ENCODE measurements around the gene IRS2. TPM values are rescaled to one million over a fixed set of nuclear protein-coding genes. Genes with fewer than 3 reads are reported as not detected.

The IRS2 gene
- total RNA-seq, 1 donor from 2014 or later: 2.6 TPM

DNA sequence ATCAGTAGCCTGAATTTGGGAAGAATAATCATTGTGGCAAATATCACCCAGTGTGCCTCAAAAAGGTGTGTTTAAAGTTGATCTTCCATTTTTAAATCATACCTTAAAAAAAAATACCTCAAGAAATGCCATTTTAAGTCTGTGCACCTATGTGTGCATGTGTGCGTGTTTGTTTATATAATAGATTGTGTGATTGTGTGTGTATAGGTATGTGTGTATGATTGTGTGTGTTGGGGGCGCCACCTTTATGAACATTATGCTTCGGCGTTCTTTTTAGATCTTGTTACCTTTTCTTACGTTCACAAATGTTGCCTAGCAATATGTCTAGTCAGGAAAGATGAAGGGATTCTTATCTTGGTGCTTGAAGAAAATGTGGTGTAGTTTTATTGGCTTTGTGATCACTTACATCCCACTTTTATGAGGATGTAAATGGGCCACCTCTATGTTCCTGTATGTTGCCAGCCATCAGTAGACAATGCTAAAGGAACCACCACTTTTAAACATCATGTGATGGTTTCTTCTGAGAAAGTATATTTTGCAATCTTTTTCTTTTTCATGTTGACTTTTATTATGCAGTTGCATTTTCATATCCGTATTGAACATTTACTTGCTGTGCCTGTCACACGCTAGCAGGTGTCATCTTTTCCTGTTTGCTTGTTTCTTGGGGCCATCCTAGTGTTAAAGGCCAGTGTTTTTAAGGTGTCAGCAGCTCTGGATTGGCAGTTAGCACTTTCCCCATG, 2.2 kb upstream of the IRS2 start:
- Histone ChIP-seq H3K4me3 (ENCODE audit: low read length in 3 of 3) (no peak overlapping the region), H3K27me3 (ENCODE audit: control insufficient read depth in 3 of 3, insufficient read depth in 3 of 3, low read length in 3 of 3) (no peaks in the 10 kb centered on the region), H3K9ac (ENCODE audit: low read depth in 1 of 3, low read length in 3 of 3) (no peak overlapping the region), H3K27ac (ENCODE audit: low read depth, low read length) (no peak overlapping the region), H3K36me3 (ENCODE audit: control insufficient read depth in 3 of 3, insufficient read depth in 3 of 3, low read length in 3 of 3) (peaks cover 0 to 7% (median 0%) of the 10 kb centered on the region in 3 donors), H3K9me3 (ENCODE audit: control insufficient read depth in 3 of 3, low read length in 3 of 3) (no peaks in the 10 kb centered on the region), H3K4me1 (ENCODE audit: control insufficient read depth in 3 of 3, insufficient read depth in 3 of 3, low read length in 3 of 3) (peaks cover 0 to 30% (median 16%) of the 10 kb centered on the region in 3 donors)

DNA sequence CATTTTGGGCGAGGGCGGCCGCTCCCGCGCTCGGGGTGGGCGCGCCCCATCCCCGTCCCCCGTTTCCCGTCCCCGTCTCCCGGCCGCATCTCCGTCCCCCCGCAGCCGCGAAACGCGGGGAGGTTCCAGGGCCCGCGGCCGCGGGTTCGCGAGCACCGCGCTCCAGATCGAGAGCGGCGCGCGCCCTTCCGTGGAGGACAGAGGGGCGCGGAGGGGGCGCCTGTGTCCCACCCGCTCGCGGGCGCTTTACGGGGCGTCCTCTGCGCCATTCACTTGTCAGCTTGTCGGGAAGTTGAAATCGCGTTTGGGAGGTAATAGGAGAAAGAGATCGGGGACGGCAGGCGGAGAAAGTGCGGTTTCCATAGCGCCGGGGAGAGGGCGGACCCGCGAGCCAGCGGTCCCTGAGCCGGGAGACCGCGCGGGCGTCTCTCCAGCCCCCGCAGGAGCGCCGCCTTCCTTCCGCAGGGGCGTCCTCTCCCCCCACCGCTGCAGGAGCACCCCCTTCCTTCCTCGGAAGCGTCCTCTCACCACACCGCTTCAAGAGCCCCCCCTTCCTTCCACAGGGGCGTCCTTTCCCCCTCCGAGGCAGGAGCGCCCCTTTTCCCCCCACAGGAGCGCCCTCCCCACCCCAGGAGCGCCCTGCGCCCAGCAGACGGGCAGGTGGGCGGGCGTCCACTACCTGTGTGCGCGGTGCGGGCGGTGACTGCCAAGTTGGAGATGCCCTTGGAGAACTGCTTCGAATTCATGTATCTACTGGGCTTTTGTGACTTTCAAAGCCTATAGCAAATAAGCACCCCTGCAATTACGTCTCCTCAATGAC, 962 bp upstream of the IRS2 start:
- H3K36me3 ChIP-seq (ENCODE audit: control insufficient read depth in 3 of 3, insufficient read depth in 3 of 3, low read length in 3 of 3): peaks cover 0 to 16% (median 3%) of the 10 kb centered on the region in 3 donors
- no peaks in the 10 kb centered on the region for H3K9me3 ChIP-seq (ENCODE audit: control insufficient read depth in 3 of 3, low read length in 3 of 3)
- peaks cover 0 to 33% (median 18%) of the 10 kb centered on the region in 3 donors for H3K4me1 ChIP-seq (ENCODE audit: control insufficient read depth in 3 of 3, insufficient read depth in 3 of 3, low read length in 3 of 3)
- H3K27ac ChIP-seq (ENCODE audit: low read depth, low read length): no peak overlapping the region
- peak overlapping the region; percentile 65 to 75 (median 69) for H3K4me3 ChIP-seq (ENCODE audit: low read length in 3 of 3)
- H3K9ac ChIP-seq (ENCODE audit: low read depth in 1 of 3, low read length in 3 of 3): peak overlapping the region; percentile 33 to 83 (median 72)
- no peaks in the 10 kb centered on the region for H3K27me3 ChIP-seq (ENCODE audit: control insufficient read depth in 3 of 3, insufficient read depth in 3 of 3, low read length in 3 of 3)

DNA sequence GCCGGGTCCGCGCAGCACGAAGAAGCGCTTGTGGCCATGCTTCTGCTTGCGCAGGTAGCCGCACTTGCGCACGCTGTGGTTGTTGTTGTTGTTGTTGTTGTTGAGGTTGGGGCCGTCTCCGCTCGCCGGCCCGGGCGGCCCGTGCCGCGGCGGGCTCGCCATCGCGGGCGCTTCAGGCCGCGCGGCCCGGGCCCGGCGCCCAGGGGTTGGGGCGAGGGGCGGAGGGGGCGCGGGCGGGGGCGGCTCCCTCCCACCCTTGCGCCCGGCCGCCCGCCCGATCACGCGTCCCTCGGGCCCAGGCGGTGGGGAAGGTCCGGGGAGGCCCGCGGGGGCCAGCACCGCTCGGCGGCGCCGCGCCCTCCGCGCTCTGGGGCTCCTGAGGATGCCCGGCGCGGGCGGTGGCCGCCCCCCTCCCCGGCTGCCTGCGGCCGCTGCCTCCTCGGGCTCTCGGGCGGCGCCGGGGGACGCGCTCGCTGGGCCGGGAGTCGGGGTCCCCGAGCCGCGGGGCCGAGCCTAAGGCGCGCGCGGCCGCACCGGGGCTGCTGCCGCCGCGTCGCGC, 412 bp downstream of the IRS2 start:
- no peaks in the 10 kb centered on the region for H3K9me3 ChIP-seq (ENCODE audit: control insufficient read depth in 3 of 3, low read length in 3 of 3)
- peak overlapping the region; percentile 20 to 88 (median 70) for H3K9ac ChIP-seq (ENCODE audit: low read depth in 1 of 3, low read length in 3 of 3)
- peaks cover 9 to 40% (median 24%) of the 10 kb centered on the region in 3 donors for H3K4me1 ChIP-seq (ENCODE audit: control insufficient read depth in 3 of 3, insufficient read depth in 3 of 3, low read length in 3 of 3)
- peaks cover 3 to 27% (median 9%) of the 10 kb centered on the region in 3 donors for H3K36me3 ChIP-seq (ENCODE audit: control insufficient read depth in 3 of 3, insufficient read depth in 3 of 3, low read length in 3 of 3)
- H3K27ac ChIP-seq (ENCODE audit: low read depth, low read length): peak overlapping the region; percentile 82
- no peaks in the 10 kb centered on the region for H3K27me3 ChIP-seq (ENCODE audit: control insufficient read depth in 3 of 3, insufficient read depth in 3 of 3, low read length in 3 of 3)
- H3K4me3 ChIP-seq (ENCODE audit: low read length in 3 of 3): peak overlapping the region in 2 of 3 donors; percentile 81 to 85

DNA sequence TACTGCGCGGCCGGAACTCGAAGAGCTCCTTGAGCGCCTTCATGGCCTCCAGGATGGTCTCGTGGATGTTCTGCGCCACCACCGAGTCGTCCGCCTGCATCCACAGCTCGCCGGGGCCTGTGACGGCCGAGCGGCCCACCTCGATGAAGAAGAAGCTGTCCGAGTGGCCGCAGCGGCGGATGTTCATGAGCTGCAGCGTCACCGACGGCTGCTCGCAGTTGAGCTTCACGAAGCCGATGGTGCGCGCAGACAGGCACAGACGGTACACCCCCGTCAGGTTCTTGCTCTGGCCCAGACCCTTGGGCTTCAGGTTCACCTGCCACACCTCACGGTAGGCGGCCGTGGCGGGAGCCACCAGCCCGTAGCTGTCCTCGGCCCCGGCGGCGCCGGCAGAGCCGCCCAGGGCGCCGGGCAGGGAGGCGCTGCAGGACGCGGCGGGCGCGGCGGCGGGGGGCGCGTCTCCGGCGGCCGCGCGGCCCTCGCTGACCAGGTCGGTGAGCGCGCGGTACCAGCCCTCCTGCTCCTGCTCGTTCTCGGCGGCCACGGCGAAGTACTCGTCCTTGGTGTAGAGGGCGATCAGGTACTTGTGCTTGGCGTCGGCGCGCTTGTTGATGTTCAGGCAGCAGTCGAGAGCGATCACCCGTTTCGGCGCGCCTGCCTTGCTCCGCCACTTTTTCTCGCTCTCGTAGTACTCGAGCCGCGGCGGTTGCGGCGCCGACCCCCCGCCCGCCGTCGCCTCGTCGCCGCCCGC, 1.1 kb downstream of the IRS2 start:
- Histone ChIP-seq H3K27me3 (ENCODE audit: control insufficient read depth in 3 of 3, insufficient read depth in 3 of 3, low read length in 3 of 3) (no peaks in the 10 kb centered on the region), H3K27ac (ENCODE audit: low read depth, low read length) (peak overlapping the region; percentile 82), H3K36me3 (ENCODE audit: control insufficient read depth in 3 of 3, insufficient read depth in 3 of 3, low read length in 3 of 3) (peaks cover 3 to 28% (median 9%) of the 10 kb centered on the region in 3 donors), H3K9me3 (ENCODE audit: control insufficient read depth in 3 of 3, low read length in 3 of 3) (no peaks in the 10 kb centered on the region), H3K9ac (ENCODE audit: low read depth in 1 of 3, low read length in 3 of 3) (peak overlapping the region; percentile 20 to 88 (median 70)), H3K4me3 (ENCODE audit: low read length in 3 of 3) (peak overlapping the region; percentile 56 to 85 (median 81)), H3K4me1 (ENCODE audit: control insufficient read depth in 3 of 3, insufficient read depth in 3 of 3, low read length in 3 of 3) (peaks cover 15 to 44% (median 26%) of the 10 kb centered on the region in 3 donors)

DNA sequence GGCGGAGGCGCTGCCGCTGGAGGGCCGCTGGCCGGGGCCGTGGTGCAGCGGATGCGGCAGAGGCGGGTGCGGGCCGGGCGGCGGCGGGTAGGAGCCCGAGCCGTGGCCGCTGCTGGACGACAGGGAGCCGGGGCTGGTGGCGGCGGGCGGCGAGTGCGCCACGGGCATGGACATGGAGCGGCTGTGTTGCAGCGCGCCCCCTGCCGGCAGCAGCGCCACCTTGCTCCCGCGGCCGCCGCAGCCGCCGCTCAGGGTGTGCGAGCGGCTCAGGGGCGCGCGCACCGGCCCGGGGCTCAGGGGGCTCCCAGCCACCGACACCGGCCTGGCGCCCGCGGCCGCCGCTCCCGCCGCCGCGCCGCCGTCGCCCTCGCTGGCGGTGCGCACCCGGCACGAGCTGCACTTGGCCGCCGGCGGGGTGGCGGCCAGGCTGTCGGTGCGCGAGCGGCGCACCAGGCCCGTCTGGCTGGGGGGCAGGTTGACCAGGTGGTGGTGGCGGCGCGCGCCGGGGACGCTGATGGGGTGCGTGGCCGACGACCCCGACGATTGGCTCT, 1.7 kb downstream of the IRS2 start:
- Histone ChIP-seq H3K27me3 (ENCODE audit: control insufficient read depth in 3 of 3, insufficient read depth in 3 of 3, low read length in 3 of 3) (no peaks in the 10 kb centered on the region), H3K9me3 (ENCODE audit: control insufficient read depth in 3 of 3, low read length in 3 of 3) (no peaks in the 10 kb centered on the region), H3K4me1 (ENCODE audit: control insufficient read depth in 3 of 3, insufficient read depth in 3 of 3, low read length in 3 of 3) (peaks cover 22 to 50% (median 32%) of the 10 kb centered on the region in 3 donors), H3K27ac (ENCODE audit: low read depth, low read length) (peak overlapping the region; percentile 30), H3K4me3 (ENCODE audit: low read length in 3 of 3) (peak overlapping the region; percentile 56 to 85 (median 81)), H3K9ac (ENCODE audit: low read depth in 1 of 3, low read length in 3 of 3) (peak overlapping the region; percentile 20 to 88 (median 67)), H3K36me3 (ENCODE audit: control insufficient read depth in 3 of 3, insufficient read depth in 3 of 3, low read length in 3 of 3) (peaks cover 3 to 28% (median 9%) of the 10 kb centered on the region in 3 donors)

DNA sequence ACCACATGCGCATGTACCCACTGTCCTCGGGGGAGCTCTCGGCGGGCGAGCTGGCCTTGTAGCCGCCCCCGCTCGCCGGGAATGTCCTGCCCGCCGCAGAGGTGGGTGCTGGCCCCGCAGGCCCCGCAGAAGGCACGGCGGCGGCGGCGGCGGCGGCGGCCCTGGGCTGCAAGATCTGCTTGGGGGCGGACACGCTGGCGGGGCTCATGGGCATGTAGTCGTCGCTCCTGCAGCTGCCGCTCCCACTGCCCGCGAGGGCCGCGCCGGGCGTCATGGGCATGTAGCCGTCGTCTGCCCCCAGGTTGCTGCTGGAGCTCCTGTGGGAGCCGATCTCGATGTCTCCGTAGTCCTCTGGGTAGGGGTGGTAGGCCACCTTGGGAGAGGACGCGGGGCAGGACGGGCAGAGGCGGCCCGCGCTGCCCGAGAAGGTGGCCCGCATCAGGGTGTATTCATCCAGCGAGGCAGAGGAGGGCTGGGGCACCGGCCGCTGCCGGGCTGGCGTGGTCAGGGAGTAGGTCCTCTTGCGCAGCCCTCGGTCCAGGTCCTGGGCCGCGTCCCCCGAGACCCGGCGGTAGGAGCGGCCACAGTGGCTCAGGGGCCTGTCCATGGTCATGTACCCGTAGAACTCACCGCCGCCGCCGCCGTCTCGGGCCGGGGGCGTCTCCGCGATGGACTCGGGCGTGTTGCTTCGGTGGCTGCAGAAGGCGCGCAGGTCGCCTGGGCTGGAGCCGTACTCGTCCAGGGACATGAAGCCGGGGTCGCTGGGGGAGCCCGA, 2.4 kb downstream of the IRS2 start:
- no peak overlapping the region for H3K27ac ChIP-seq (ENCODE audit: low read depth, low read length)
- no peaks in the 10 kb centered on the region for H3K27me3 ChIP-seq (ENCODE audit: control insufficient read depth in 3 of 3, insufficient read depth in 3 of 3, low read length in 3 of 3)
- H3K9ac ChIP-seq (ENCODE audit: low read depth in 1 of 3, low read length in 3 of 3): peak overlapping the region in 1 of 3 donors; percentile 81
- peaks cover 27 to 52% (median 38%) of the 10 kb centered on the region in 3 donors for H3K4me1 ChIP-seq (ENCODE audit: control insufficient read depth in 3 of 3, insufficient read depth in 3 of 3, low read length in 3 of 3)
- H3K36me3 ChIP-seq (ENCODE audit: control insufficient read depth in 3 of 3, insufficient read depth in 3 of 3, low read length in 3 of 3): peaks cover 3 to 28% (median 9%) of the 10 kb centered on the region in 3 donors
- no peaks in the 10 kb centered on the region for H3K9me3 ChIP-seq (ENCODE audit: control insufficient read depth in 3 of 3, low read length in 3 of 3)
- H3K4me3 ChIP-seq (ENCODE audit: low read length in 3 of 3): peak overlapping the region in 2 of 3 donors; percentile 73 to 81

DNA sequence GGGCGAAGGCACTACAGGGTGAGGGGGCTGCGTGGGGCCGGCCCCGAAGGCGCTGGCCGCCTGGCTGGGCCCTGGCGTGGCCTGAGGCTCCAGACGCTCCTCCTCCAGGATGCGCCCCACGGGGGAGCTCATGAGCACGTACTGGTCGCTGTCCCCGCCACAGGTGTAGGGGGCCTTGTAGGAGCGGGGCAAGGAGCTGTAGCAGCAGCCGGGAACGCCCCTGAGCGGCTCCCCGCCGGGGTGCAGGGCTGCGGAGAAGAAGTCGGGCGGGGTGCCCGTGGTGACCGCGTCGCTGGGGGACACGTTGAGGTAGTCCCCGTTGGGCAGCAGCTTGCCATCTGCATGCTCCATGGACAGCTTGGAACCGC, 3.0 kb downstream of the IRS2 start:
- H3K4me1 ChIP-seq (ENCODE audit: control insufficient read depth in 3 of 3, insufficient read depth in 3 of 3, low read length in 3 of 3): peaks cover 30 to 51% (median 39%) of the 10 kb centered on the region in 3 donors
- H3K27ac ChIP-seq (ENCODE audit: low read depth, low read length): no peak overlapping the region
- H3K9me3 ChIP-seq (ENCODE audit: control insufficient read depth in 3 of 3, low read length in 3 of 3): no peaks in the 10 kb centered on the region
- H3K36me3 ChIP-seq (ENCODE audit: control insufficient read depth in 3 of 3, insufficient read depth in 3 of 3, low read length in 3 of 3): peaks cover 3 to 28% (median 9%) of the 10 kb centered on the region in 3 donors
- peak overlapping the region in 1 of 3 donors; percentile 73 for H3K4me3 ChIP-seq (ENCODE audit: low read length in 3 of 3)
- no peak overlapping the region for H3K9ac ChIP-seq (ENCODE audit: low read depth in 1 of 3, low read length in 3 of 3)
- no peaks in the 10 kb centered on the region for H3K27me3 ChIP-seq (ENCODE audit: control insufficient read depth in 3 of 3, insufficient read depth in 3 of 3, low read length in 3 of 3)

DNA sequence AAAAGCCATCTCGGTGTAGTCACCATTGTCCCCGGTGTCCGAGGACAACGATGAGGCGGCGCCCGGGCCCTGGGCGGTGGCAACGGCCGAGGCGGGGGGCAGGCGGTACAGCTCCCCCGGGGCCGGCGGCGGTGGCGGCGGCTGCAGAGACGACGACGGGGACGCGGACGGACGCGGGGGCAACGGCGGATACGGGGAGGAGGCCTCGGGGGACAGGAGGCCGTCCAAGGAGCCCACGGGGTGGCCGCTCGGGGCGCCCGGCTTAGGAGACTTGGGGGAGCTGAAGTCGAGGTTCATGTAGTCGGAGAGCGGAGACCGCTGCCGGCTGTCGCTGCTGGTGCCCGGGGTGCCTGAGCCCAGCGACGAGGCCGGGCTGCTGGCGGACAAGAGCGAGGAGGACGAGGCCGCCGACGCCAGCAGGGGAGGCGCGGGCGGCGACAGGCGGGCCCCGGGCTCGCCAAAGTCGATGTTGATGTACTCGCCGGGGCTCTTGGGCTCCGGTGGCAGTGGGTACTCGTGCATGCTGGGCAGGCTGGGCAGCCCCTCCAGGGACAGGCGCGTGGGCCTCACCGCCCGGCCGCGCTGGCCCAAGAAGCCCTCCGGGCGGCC, 3.5 kb downstream of the IRS2 start:
- Histone ChIP-seq H3K36me3 (ENCODE audit: control insufficient read depth in 3 of 3, insufficient read depth in 3 of 3, low read length in 3 of 3) (peaks cover 3 to 28% (median 9%) of the 10 kb centered on the region in 3 donors), H3K9me3 (ENCODE audit: control insufficient read depth in 3 of 3, low read length in 3 of 3) (no peaks in the 10 kb centered on the region), H3K4me1 (ENCODE audit: control insufficient read depth in 3 of 3, insufficient read depth in 3 of 3, low read length in 3 of 3) (peaks cover 35 to 55% (median 39%) of the 10 kb centered on the region in 3 donors), H3K27ac (ENCODE audit: low read depth, low read length) (no peak overlapping the region), H3K27me3 (ENCODE audit: control insufficient read depth in 3 of 3, insufficient read depth in 3 of 3, low read length in 3 of 3) (no peaks in the 10 kb centered on the region), H3K4me3 (ENCODE audit: low read length in 3 of 3) (no peak overlapping the region), H3K9ac (ENCODE audit: low read depth in 1 of 3, low read length in 3 of 3) (no peak overlapping the region)
